Gastrocnemius medialis (tissue), 4 donors: ENCODE results near the gene FLT1. TPM values are rescaled to one million over a fixed set of nuclear protein-coding genes. Genes with fewer than 3 reads are reported as not detected.

ENCODE experiments used
- ATAC-seq, 2 donors: fragments of 150-250 bp; one replicate each; pipeline ENCODE4 v1.9.1; 2016
- DNase-seq, 2 donors: peaks; one replicate each; pipeline ENCODE4 v3.0.0-alpha.2; 2019
- H3K27ac ChIP-seq, 4 donors: fragments of 200-600 bp; sonication (generic); 1 replicate in 1 of 4; 2 replicates in 3 of 4; pipeline ENCODE4 v1.5.1; 2016 to 2018; ENCODE audit warnings: mild to moderate bottlenecking in 2 of 4, moderate library complexity in 1 of 4
- H3K27me3 ChIP-seq, 3 donors: fragments of 200-600 bp; sonication (generic) in 2 of 3; 1 replicate in 1 of 3; 2 replicates in 2 of 3; pipeline versions ENCODE4 v1.5.1 to v1.6.0; 2016 to 2019; ENCODE audit warnings: mild to moderate bottlenecking in 1 of 3, moderate library complexity in 1 of 3
- H3K36me3 ChIP-seq, 2 donors: fragments of 200-600 bp; sonication (generic) in 1 of 2; one replicate each; pipeline ENCODE4 v1.5.1; 2017 to 2018
- H3K4me1 ChIP-seq, 2 donors: fragments of 200-600 bp; sonication (generic) in 1 of 2; one replicate each; pipeline ENCODE4 v1.5.1; 2016 to 2017; ENCODE audit warnings: mild to moderate bottlenecking in 2 of 2
- H3K4me3 ChIP-seq, 4 donors: fragments of 200-600 bp; sonication (generic) in 3 of 4; 1 replicate in 1 of 4; 2 replicates in 3 of 4; pipeline ENCODE4 v1.5.1; 2016 to 2019; ENCODE audit warnings: mild to moderate bottlenecking in 2 of 4
- H3K9me3 ChIP-seq, 3 donors: fragments of 200-600 bp; sonication (generic) in 2 of 3; 1 replicate in 1 of 3; 2 replicates in 2 of 3; pipeline ENCODE4 v1.5.1; 2016 to 2019
- CTCF ChIP-seq, 5 experiments: fragments of 450-650 bp in 3 of 5; fragments of 200-600 bp in 2 of 5; sonication (generic) in 2 of 5; IDR thresholded peaks in 4 of 5; conservative IDR thresholded peaks in 1 of 5; 1 replicate in 4 of 5; 2 replicates in 1 of 5; pipeline ENCODE4 v1.5.1; 2016 to 2019; ENCODE audit warnings: antibody characterized with exemption in 5 of 5, mild to moderate bottlenecking in 3 of 5, moderate library complexity in 3 of 5
- POLR2A ChIP-seq, 2 donors: fragments of 450-650 bp; IDR thresholded peaks; one replicate each; pipeline ENCODE4 v1.6.1; 2017; ENCODE audit warnings: antibody characterized with exemption in 2 of 2, mild to moderate bottlenecking in 2 of 2, moderate library complexity in 2 of 2
- in situ Hi-C, 4 donors: fragments of 200-750 bp; cut with MboI; loops; one replicate each; pipeline versions ENCODE4 v1.15.0 to v1.8.0; 2017; ENCODE audit warnings: low sequenced_read_pairs in 4 of 4
- intact Hi-C: fragments of 100-400 bp; cut with DNase I; formaldehyde crosslinking; loops from one replicate; pipeline ENCODE4 v1.15.1; 2023; ENCODE audit warnings: low total_unique reads
- total RNA-seq, 4 donors: library from RNA; depleted of rRNA; stranded (reverse); fragments of >200 nt; gene quantifications; one replicate each; pipeline versions ENCODE4 v1.1.0 to v1.2.3, GENCODE V29; 2016

The FLT1 gene
- total RNA-seq, 4 donors from 2014 or later, result 20.7 to 42.9 (median 29.5) TPM

GRCh38 chr13:28483313-28483931 lies 11.5 kb downstream of the FLT1 start:
- TF ChIP-seq POLR2A (IDR thresholded peaks at IDR 0.05) (no peak), CTCF (IDR thresholded peaks at IDR 0.05 in 4 of 5, conservative IDR thresholded peaks at IDR 0.05 in 1 of 5) (no peak)
- intact Hi-C loops, result no loop called here
- H3K36me3 ChIP-seq, result no peaks in the 10 kb centered on the region
- no peak overlapping the region for H3K4me3 ChIP-seq
- in situ Hi-C loops, result no loop called here
- no peaks in the 10 kb centered on the region for H3K27me3 ChIP-seq
- no peak overlapping the region for H3K27ac ChIP-seq
- H3K9me3 ChIP-seq, result no peaks in the 10 kb centered on the region
- H3K4me1 ChIP-seq, result no peaks in the 10 kb centered on the region
- no peak for DNase-seq
- no peak for ATAC-seq

- Histone ChIP-seq H3K4me1 (no peaks in the 10 kb centered on the region), H3K27ac (no peak overlapping the region), H3K4me3 (no peak overlapping the region), H3K36me3 (no peaks in the 10 kb centered on the region), H3K9me3 (no peaks in the 10 kb centered on the region), H3K27me3 (no peaks in the 10 kb centered on the region)
- no peak for DNase-seq
- intact Hi-C loops (no loop called here), in situ Hi-C loops (no loop called here)
- ATAC-seq, result no peak
- TF ChIP-seq CTCF (IDR thresholded peaks at IDR 0.05 in 4 of 5, conservative IDR thresholded peaks at IDR 0.05 in 1 of 5) (no peak), POLR2A (IDR thresholded peaks at IDR 0.05) (no peak)
Observed at GRCh38 chr13:28479005-28479404, 15.9 kb downstream of the FLT1 start.

GRCh38 chr13:28478127-28478526 lies 16.8 kb downstream of the FLT1 start:
- H3K27ac ChIP-seq, result no peak overlapping the region
- no peaks in the 10 kb centered on the region for H3K9me3 ChIP-seq
- H3K4me3 ChIP-seq, result no peak overlapping the region
- intact Hi-C loops (no loop called here), in situ Hi-C loops (no loop called here)
- DNase-seq (no peak), ATAC-seq (no peak)
- H3K4me1 ChIP-seq, result no peaks in the 10 kb centered on the region
- H3K36me3 ChIP-seq, result no peaks in the 10 kb centered on the region
- no peaks in the 10 kb centered on the region for H3K27me3 ChIP-seq
- TF ChIP-seq POLR2A (IDR thresholded peaks at IDR 0.05), result no peak
- TF ChIP-seq CTCF (IDR thresholded peaks at IDR 0.05 in 4 of 5, conservative IDR thresholded peaks at IDR 0.05 in 1 of 5), result no peak

GRCh38 chr13:28477709-28477973 lies 17.3 kb downstream of the FLT1 start:
- Histone ChIP-seq H3K4me1 (no peaks in the 10 kb centered on the region), H3K27me3 (no peaks in the 10 kb centered on the region), H3K4me3 (no peak overlapping the region), H3K9me3 (no peaks in the 10 kb centered on the region), H3K36me3 (no peaks in the 10 kb centered on the region), H3K27ac (no peak overlapping the region)
- no peak for TF ChIP-seq POLR2A (IDR thresholded peaks at IDR 0.05)
- in situ Hi-C loops, result no loop called here
- ATAC-seq (no peak), DNase-seq (no peak)
- intact Hi-C loops, result no loop called here

- in situ Hi-C loops (no loop called here), intact Hi-C loops (no loop called here)
- TF ChIP-seq CTCF (IDR thresholded peaks at IDR 0.05 in 4 of 5, conservative IDR thresholded peaks at IDR 0.05 in 1 of 5) (no peak), POLR2A (IDR thresholded peaks at IDR 0.05) (no peak)
- Histone ChIP-seq H3K4me1 (no peaks in the 10 kb centered on the region), H3K4me3 (no peak overlapping the region), H3K36me3 (no peaks in the 10 kb centered on the region), H3K27me3 (no peaks in the 10 kb centered on the region), H3K9me3 (no peaks in the 10 kb centered on the region), H3K27ac (no peak overlapping the region)
- ATAC-seq, result no peak
- DNase-seq, result no peak
Observed at GRCh38 chr13:28476919-28477708, 17.8 kb downstream of the FLT1 start.
